WTC11 (cell line): ENCODE data around the gene REEP6. TPM values are rescaled to one million over a fixed set of nuclear protein-coding genes. Genes with fewer than 3 reads are reported as not detected.

Source experiments
- ATAC-seq: fragments of 200-7000 bp; cut with Tn5 transposase; 2 replicates; pipeline ENCODE4 v1.10.0; 2021; ENCODE audit warnings: mild to moderate bottlenecking, moderate library complexity
- CTCF ChIA-PET: fragments of 300-600 bp; sonication (Branson Sonifier 250); formaldehyde crosslinking; loops from one replicate; lab custom pipeline; 2021; ENCODE audit warnings: antibody characterized with exemption; lab: Charles Lee
- POLR2A ChIA-PET: fragments of 350-600 bp; sonication (Branson Sonifier 250); formaldehyde crosslinking; loops from one replicate; lab custom pipeline; 2021; ENCODE audit warnings: antibody characterized with exemption; lab: Charles Lee
- DNase-seq: peaks from one replicate; pipeline ENCODE4 v3.0.0; 2021; ENCODE audit warnings: low spot score
- H3K27ac Mint-ChIP-seq: 2 replicates; pipeline ENCODE4 v1.8.0; 2021; ENCODE audit warnings: mixed read lengths
- H3K27me3 Mint-ChIP-seq: 2 replicates; pipeline ENCODE4 v1.8.0; 2021; ENCODE audit warnings: low read depth, mild to moderate bottlenecking, moderate library complexity, mixed read lengths
- H3K36me3 Mint-ChIP-seq: 2 replicates; pipeline ENCODE4 v1.8.0; 2021; ENCODE audit warnings: mixed read lengths
- H3K4me1 Mint-ChIP-seq: 2 replicates; pipeline ENCODE4 v1.8.0; 2022; ENCODE audit warnings: mixed read lengths
- H3K4me3 Mint-ChIP-seq: 2 replicates; pipeline ENCODE4 v1.8.0; 2021; ENCODE audit warnings: mild to moderate bottlenecking, moderate library complexity, mixed read lengths
- H3K9me3 Mint-ChIP-seq: 2 replicates; pipeline ENCODE4 v1.8.0; 2021; ENCODE audit warnings: mixed read lengths
- E2F4 ChIP-seq: sonication (generic); formaldehyde crosslinking; IDR thresholded peaks from 2 replicates; pipeline ENCODE4 v1.8.1; 2022; ENCODE audit warnings: low read depth, mild to moderate bottlenecking, moderate library complexity, missing genetic modification reagents, borderline replicate concordance
- FOXJ3 ChIP-seq: sonication (generic); formaldehyde crosslinking; IDR thresholded peaks from 2 replicates; pipeline ENCODE4 v1.9.0; 2021; ENCODE audit warnings: missing genetic modification reagents, mild to moderate bottlenecking, borderline replicate concordance
- JAZF1 ChIP-seq: fragments of 250-450 bp; sonication (Bioruptor Pico); IDR thresholded peaks from 2 replicates; pipeline ENCODE4 v1.9.0; 2021; ENCODE audit warnings: moderate library complexity, mild to moderate bottlenecking, inconsistent platforms
- MXD4 ChIP-seq: fragments of 250-450 bp; sonication (Bioruptor Pico); IDR thresholded peaks from 2 replicates; pipeline ENCODE4 v1.8.0; 2021; ENCODE audit warnings: mild to moderate bottlenecking, moderate library complexity, borderline replicate concordance
- NFATC4 ChIP-seq: fragments of 250-450 bp; sonication (Bioruptor Pico); IDR thresholded peaks from 2 replicates; pipeline ENCODE4 v1.9.0; 2021; ENCODE audit warnings: mild to moderate bottlenecking
- NR1H2 ChIP-seq: sonication (generic); formaldehyde crosslinking; IDR thresholded peaks from 2 replicates; pipeline ENCODE4 v1.9.0; 2021; ENCODE audit warnings: mild to moderate bottlenecking, moderate library complexity, missing genetic modification reagents
- SOX15 ChIP-seq: fragments of 250-450 bp; sonication (Bioruptor Pico); IDR thresholded peaks from 2 replicates; pipeline ENCODE4 v1.9.0; 2021; ENCODE audit warnings: mild to moderate bottlenecking
- STAT6 ChIP-seq: sonication (generic); formaldehyde crosslinking; conservative IDR thresholded peaks from 2 replicates; pipeline ENCODE4 v1.8.1; 2023; ENCODE audit warnings: mild to moderate bottlenecking, low read depth, missing genetic modification reagents, moderate library complexity
- TCF7 ChIP-seq: sonication (generic); formaldehyde crosslinking; IDR thresholded peaks from 2 replicates; pipeline ENCODE4 v1.8.0; 2022; ENCODE audit warnings: mild to moderate bottlenecking, low read depth, missing genetic modification reagents, moderate library complexity
- ZNF396 ChIP-seq: fragments of 250-450 bp; sonication (Bioruptor Pico); IDR thresholded peaks from 2 replicates; pipeline ENCODE4 v1.8.0; 2021; ENCODE audit warnings: mild to moderate bottlenecking, moderate library complexity, borderline replicate concordance
- ZNF416 ChIP-seq: fragments of 250-450 bp; sonication (Bioruptor Pico); IDR thresholded peaks from 2 replicates; pipeline ENCODE4 v1.9.0; 2021; ENCODE audit warnings: mild to moderate bottlenecking, inconsistent platforms
- total RNA-seq: library from RNA; stranded (reverse); gene quantifications from 3 replicates; pipeline ENCODE4 v1.2.3, GENCODE V29; 2021
- TF ChIP-seq, protein P1 (sequence below): sonication (generic); formaldehyde crosslinking; IDR thresholded peaks from 2 replicates; pipeline ENCODE4 v1.8.0; 2023; ENCODE audit warnings: missing genetic modification reagents
- TF ChIP-seq, protein P2 (sequence below): sonication (generic); formaldehyde crosslinking; IDR thresholded peaks from 2 replicates; pipeline ENCODE4 v1.8.0; 2022; ENCODE audit warnings: mild to moderate bottlenecking, missing genetic modification reagents
- TF ChIP-seq, protein P3 (sequence below): sonication (generic); formaldehyde crosslinking; IDR thresholded peaks from 2 replicates; pipeline ENCODE4 v1.8.0; 2022; ENCODE audit warnings: mild to moderate bottlenecking, missing genetic modification reagents
- TF ChIP-seq, protein P4 (sequence below): fragments of 250-450 bp; sonication (Bioruptor Pico); IDR thresholded peaks from 2 replicates; pipeline ENCODE4 v1.9.0; 2021; ENCODE audit warnings: mild to moderate bottlenecking
- TF ChIP-seq, protein P5 (sequence below): sonication (generic); formaldehyde crosslinking; IDR thresholded peaks from 2 replicates; pipeline ENCODE4 v1.8.1; 2022; ENCODE audit warnings: mild to moderate bottlenecking, missing genetic modification reagents, moderate library complexity, borderline replicate concordance
- TF ChIP-seq, protein P6 (sequence below): fragments of 250-450 bp; sonication (Bioruptor Pico); IDR thresholded peaks from 2 replicates; pipeline ENCODE4 v1.9.0; 2021; ENCODE audit warnings: moderate library complexity, mild to moderate bottlenecking, inconsistent platforms, borderline replicate concordance
- TF ChIP-seq, protein P7 (sequence below): sonication (generic); formaldehyde crosslinking; IDR thresholded peaks from 2 replicates; pipeline ENCODE4 v1.8.1; 2023; ENCODE audit warnings: mild to moderate bottlenecking, missing genetic modification reagents
- TF ChIP-seq, protein P8 (sequence below): sonication (generic); formaldehyde crosslinking; IDR thresholded peaks from 2 replicates; pipeline ENCODE4 v1.8.1; 2023; ENCODE audit warnings: mild to moderate bottlenecking, missing genetic modification reagents

REEP6 gene
- total RNA-seq, 1 experiment from 2014 or later: 17.0 TPM

GRCh38 chr19:1508507-1508856, 17.5 kb downstream of the REEP6 start:
- DNase-seq (no peak), ATAC-seq (no peak)
- H3K36me3 Mint-ChIP-seq: no peaks in the 10 kb centered on the region
- CTCF ChIA-PET: interaction anchor here (0.8 to 1.8 kb wide), 3 partner anchors 15 to 54 kb away, joined by 3 to 4 read pairs (median 3); partner anchors contain the start of gene PLK5
- no peaks in the 10 kb centered on the region for H3K9me3 Mint-ChIP-seq
- H3K27me3 Mint-ChIP-seq: peaks cover 61% of the 10 kb centered on the region
- POLR2A ChIA-PET: interaction anchor here (0.7 to 0.8 kb wide), 2 partner anchors 53 to 207 kb away, joined by 3 read pairs; no protein-coding TSS in a partner anchor
- H3K4me3 Mint-ChIP-seq: peak overlapping the region; percentile 42; the same call in 1 of the 2 replicates
- H3K27ac Mint-ChIP-seq: no peak overlapping the region
- no peaks in the 10 kb centered on the region; the same call in 1 of the 2 replicates for H3K4me1 Mint-ChIP-seq
- TF ChIP-seq, protein P1, sequence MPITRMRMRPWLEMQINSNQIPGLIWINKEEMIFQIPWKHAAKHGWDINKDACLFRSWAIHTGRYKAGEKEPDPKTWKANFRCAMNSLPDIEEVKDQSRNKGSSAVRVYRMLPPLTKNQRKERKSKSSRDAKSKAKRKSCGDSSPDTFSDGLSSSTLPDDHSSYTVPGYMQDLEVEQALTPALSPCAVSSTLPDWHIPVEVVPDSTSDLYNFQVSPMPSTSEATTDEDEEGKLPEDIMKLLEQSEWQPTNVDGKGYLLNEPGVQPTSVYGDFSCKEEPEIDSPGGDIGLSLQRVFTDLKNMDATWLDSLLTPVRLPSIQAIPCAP (CRISPR knock-in tag): no peak
- TF ChIP-seq, protein P2, sequence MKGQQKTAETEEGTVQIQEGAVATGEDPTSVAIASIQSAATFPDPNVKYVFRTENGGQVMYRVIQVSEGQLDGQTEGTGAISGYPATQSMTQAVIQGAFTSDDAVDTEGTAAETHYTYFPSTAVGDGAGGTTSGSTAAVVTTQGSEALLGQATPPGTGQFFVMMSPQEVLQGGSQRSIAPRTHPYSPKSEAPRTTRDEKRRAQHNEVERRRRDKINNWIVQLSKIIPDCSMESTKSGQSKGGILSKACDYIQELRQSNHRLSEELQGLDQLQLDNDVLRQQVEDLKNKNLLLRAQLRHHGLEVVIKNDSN: no peak
- no peak for TF ChIP-seq MXD4 (CRISPR knock-in tag)
- TF ChIP-seq, protein P3, sequence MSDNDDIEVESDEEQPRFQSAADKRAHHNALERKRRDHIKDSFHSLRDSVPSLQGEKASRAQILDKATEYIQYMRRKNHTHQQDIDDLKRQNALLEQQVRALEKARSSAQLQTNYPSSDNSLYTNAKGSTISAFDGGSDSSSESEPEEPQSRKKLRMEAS (CRISPR knock-in tag): no peak
- no peak for TF ChIP-seq ZNF396 (CRISPR knock-in tag)
- no peak for TF ChIP-seq FOXJ3 (CRISPR knock-in tag)
- TF ChIP-seq, protein P4, sequence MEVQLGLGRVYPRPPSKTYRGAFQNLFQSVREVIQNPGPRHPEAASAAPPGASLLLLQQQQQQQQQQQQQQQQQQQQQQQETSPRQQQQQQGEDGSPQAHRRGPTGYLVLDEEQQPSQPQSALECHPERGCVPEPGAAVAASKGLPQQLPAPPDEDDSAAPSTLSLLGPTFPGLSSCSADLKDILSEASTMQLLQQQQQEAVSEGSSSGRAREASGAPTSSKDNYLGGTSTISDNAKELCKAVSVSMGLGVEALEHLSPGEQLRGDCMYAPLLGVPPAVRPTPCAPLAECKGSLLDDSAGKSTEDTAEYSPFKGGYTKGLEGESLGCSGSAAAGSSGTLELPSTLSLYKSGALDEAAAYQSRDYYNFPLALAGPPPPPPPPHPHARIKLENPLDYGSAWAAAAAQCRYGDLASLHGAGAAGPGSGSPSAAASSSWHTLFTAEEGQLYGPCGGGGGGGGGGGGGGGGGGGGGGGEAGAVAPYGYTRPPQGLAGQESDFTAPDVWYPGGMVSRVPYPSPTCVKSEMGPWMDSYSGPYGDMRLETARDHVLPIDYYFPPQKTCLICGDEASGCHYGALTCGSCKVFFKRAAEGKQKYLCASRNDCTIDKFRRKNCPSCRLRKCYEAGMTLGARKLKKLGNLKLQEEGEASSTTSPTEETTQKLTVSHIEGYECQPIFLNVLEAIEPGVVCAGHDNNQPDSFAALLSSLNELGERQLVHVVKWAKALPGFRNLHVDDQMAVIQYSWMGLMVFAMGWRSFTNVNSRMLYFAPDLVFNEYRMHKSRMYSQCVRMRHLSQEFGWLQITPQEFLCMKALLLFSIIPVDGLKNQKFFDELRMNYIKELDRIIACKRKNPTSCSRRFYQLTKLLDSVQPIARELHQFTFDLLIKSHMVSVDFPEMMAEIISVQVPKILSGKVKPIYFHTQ (CRISPR knock-in tag): no peak
- TF ChIP-seq, protein P5, sequence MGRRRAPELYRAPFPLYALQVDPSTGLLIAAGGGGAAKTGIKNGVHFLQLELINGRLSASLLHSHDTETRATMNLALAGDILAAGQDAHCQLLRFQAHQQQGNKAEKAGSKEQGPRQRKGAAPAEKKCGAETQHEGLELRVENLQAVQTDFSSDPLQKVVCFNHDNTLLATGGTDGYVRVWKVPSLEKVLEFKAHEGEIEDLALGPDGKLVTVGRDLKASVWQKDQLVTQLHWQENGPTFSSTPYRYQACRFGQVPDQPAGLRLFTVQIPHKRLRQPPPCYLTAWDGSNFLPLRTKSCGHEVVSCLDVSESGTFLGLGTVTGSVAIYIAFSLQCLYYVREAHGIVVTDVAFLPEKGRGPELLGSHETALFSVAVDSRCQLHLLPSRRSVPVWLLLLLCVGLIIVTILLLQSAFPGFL (CRISPR knock-in tag): no peak
- TF ChIP-seq STAT6 (CRISPR knock-in tag): no peak
- TF ChIP-seq SOX15 (CRISPR knock-in tag): no peak

GRCh38 chr19:1509602-1510441, 18.8 kb downstream of the REEP6 start:
- Mint-ChIP-seq H3K36me3 (no peaks in the 10 kb centered on the region), H3K27ac (no peak overlapping the region), H3K4me3 (no peak overlapping the region), H3K9me3 (no peaks in the 10 kb centered on the region), H3K4me1 (no peaks in the 10 kb centered on the region), H3K27me3 (peaks cover 58% of the 10 kb centered on the region)
- ATAC-seq: no peak
- DNase-seq: no peak
- ChIA-PET CTCF (interaction anchor here (0.7 to 1.8 kb wide), 2 partner anchors 14 to 19 kb away, joined by 4 read pairs; partner anchors contain the start of genes PLK5 and REEP6), POLR2A (no interaction called here)
- TF ChIP-seq NFATC4 (CRISPR knock-in tag) (no peak), TCF7 (CRISPR knock-in tag) (no peak), E2F4 (CRISPR knock-in tag) (no peak), JAZF1 (CRISPR knock-in tag) (no peak), NR1H2 (no peak), ZNF416 (no peak)
- TF ChIP-seq, protein P6, sequence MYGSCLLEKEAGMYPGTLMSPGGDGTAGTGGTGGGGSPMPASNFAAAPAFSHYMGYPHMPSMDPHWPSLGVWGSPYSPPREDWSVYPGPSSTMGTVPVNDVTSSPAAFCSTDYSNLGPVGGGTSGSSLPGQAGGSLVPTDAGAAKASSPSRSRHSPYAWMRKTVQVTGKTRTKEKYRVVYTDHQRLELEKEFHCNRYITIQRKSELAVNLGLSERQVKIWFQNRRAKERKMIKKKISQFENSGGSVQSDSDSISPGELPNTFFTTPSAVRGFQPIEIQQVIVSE (CRISPR knock-in tag): no peak
- TF ChIP-seq, protein P7, sequence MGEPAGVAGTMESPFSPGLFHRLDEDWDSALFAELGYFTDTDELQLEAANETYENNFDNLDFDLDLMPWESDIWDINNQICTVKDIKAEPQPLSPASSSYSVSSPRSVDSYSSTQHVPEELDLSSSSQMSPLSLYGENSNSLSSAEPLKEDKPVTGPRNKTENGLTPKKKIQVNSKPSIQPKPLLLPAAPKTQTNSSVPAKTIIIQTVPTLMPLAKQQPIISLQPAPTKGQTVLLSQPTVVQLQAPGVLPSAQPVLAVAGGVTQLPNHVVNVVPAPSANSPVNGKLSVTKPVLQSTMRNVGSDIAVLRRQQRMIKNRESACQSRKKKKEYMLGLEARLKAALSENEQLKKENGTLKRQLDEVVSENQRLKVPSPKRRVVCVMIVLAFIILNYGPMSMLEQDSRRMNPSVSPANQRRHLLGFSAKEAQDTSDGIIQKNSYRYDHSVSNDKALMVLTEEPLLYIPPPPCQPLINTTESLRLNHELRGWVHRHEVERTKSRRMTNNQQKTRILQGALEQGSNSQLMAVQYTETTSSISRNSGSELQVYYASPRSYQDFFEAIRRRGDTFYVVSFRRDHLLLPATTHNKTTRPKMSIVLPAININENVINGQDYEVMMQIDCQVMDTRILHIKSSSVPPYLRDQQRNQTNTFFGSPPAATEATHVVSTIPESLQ (CRISPR knock-in tag): no peak
- TF ChIP-seq, protein P8, sequence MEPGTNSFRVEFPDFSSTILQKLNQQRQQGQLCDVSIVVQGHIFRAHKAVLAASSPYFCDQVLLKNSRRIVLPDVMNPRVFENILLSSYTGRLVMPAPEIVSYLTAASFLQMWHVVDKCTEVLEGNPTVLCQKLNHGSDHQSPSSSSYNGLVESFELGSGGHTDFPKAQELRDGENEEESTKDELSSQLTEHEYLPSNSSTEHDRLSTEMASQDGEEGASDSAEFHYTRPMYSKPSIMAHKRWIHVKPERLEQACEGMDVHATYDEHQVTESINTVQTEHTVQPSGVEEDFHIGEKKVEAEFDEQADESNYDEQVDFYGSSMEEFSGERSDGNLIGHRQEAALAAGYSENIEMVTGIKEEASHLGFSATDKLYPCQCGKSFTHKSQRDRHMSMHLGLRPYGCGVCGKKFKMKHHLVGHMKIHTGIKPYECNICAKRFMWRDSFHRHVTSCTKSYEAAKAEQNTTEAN (CRISPR knock-in tag): no peak
